Measurements from ENCODE around the gene TBC1D4. TPM values are rescaled to one million over a fixed set of nuclear protein-coding genes. Genes with fewer than 3 reads are reported as not detected.
"Not testable (repeated sequence)": the region's sequence is repeated elsewhere in the genome, so short reads cannot be mapped to it uniquely, and the experiment has no call there.

The TBC1D4 gene
- total RNA-seq, 1 donor from 2014 or later: 20.1 TPM

GRCh38 chr13:75360170-75360569 is 121.8 kb downstream of the TBC1D4 start:
- peak; percentile 77 for DNase-seq (ENCODE audit: low read depth)

GRCh38 chr13:75359266-75359665 is 122.7 kb downstream of the TBC1D4 start:
- peak; percentile 98 for DNase-seq (ENCODE audit: low read depth)

GRCh38 chr13:75357576-75358289 is 124.2 kb downstream of the TBC1D4 start:
- DNase-seq (ENCODE audit: low read depth): peak; percentile 64

GRCh38 chr13:75356421-75356820 is 125.5 kb downstream of the TBC1D4 start:
- DNase-seq (ENCODE audit: low read depth): no peak

GRCh38 chr13:75355609-75356008 is 126.4 kb downstream of the TBC1D4 start:
- DNase-seq (ENCODE audit: low read depth): no peak

- DNase-seq (ENCODE audit: low read depth): no peak
Observed at GRCh38 chr13:75353781-75354193, 128.2 kb downstream of the TBC1D4 start.

GRCh38 chr13:75352641-75353327 is 129.2 kb downstream of the TBC1D4 start:
- no peak for DNase-seq (ENCODE audit: low read depth)

GRCh38 chr13:75351538-75351937 is 130.4 kb downstream of the TBC1D4 start:
- DNase-seq (ENCODE audit: low read depth): not testable (repeated sequence)

GRCh38 chr13:75347925-75348324 is 134.0 kb downstream of the TBC1D4 start:
- no peak for DNase-seq (ENCODE audit: low read depth)

GRCh38 chr13:75347457-75347856 is 134.5 kb downstream of the TBC1D4 start:
- no peak for DNase-seq (ENCODE audit: low read depth)

GRCh38 chr13:75345193-75345592 is 136.8 kb downstream of the TBC1D4 start:
- peak; percentile 48 for DNase-seq (ENCODE audit: low read depth)

GRCh38 chr13:75341028-75341427 is 140.9 kb downstream of the TBC1D4 start:
- no peak for DNase-seq (ENCODE audit: low read depth)

GRCh38 chr13:75339635-75340374 is 142.2 kb downstream of the TBC1D4 start:
- DNase-seq (ENCODE audit: low read depth): no peak

- no peak for DNase-seq (ENCODE audit: low read depth)
Observed at GRCh38 chr13:75334634-75335447, 147.1 kb downstream of the TBC1D4 start.

- DNase-seq (ENCODE audit: low read depth): peak; percentile 77
Observed at GRCh38 chr13:75333103-75333502, 148.9 kb downstream of the TBC1D4 start.

GRCh38 chr13:75331792-75332349 is 150.1 kb downstream of the TBC1D4 start:
- no peak for DNase-seq (ENCODE audit: low read depth)

- no peak for DNase-seq (ENCODE audit: low read depth)
Observed at GRCh38 chr13:75330770-75331169, 151.2 kb downstream of the TBC1D4 start.

- peak; percentile 10 for DNase-seq (ENCODE audit: low read depth)
Observed at GRCh38 chr13:75329723-75330122, 152.2 kb downstream of the TBC1D4 start.

GRCh38 chr13:75329097-75329496 is 152.9 kb downstream of the TBC1D4 start:
- no peak for DNase-seq (ENCODE audit: low read depth)

- no peak for DNase-seq (ENCODE audit: low read depth)
Observed at GRCh38 chr13:75327135-75327510, 154.8 kb downstream of the TBC1D4 start.
